CD14-positive monocyte (primary cell): Measurements from ENCODE around the gene OR7G1. TPM values are rescaled to one million over a fixed set of nuclear protein-coding genes. Genes with fewer than 3 reads are reported as not detected.

Experiments used
- DNase-seq, 3 donors: peaks; one replicate each; pipeline ENCODE4 v3.0.0-alpha.2; 2011 to 2022
- H2AFZ ChIP-seq: 2 replicates; pipeline ENCODE4 v1.6.0; 2012; ENCODE audit warnings: mild to moderate bottlenecking, low read depth, low read length, inconsistent platforms; ENCODE audit not compliant: insufficient read depth, poor library complexity, severe bottlenecking
- H3K27ac ChIP-seq, 2 donors: 1 replicate in 1 of 2; 2 replicates in 1 of 2; pipeline ENCODE4 v1.5.1; 2012 to 2013; ENCODE audit warnings: low read length in 2 of 2, control low read depth in 1 of 2, inconsistent platforms in 1 of 2, low read depth in 1 of 2, mild to moderate bottlenecking in 1 of 2
- H3K27me3 ChIP-seq, 2 donors: one replicate each; pipeline versions ENCODE4 v1.6.0 to v1.6.1; 2011 to 2013; ENCODE audit warnings: low read length in 2 of 2; ENCODE audit not compliant: control insufficient read depth in 2 of 2, insufficient read depth in 2 of 2
- H3K36me3 ChIP-seq, 2 donors: replicated peaks in 1 of 2; 1 replicate in 1 of 2; 2 replicates in 1 of 2; pipeline versions ENCODE4 v1.5.1 to v1.6.1; 2012 to 2013; ENCODE audit warnings: low read length in 2 of 2, control low read depth in 1 of 2, inconsistent platforms in 1 of 2, mild to moderate bottlenecking in 1 of 2; ENCODE audit not compliant: insufficient read depth in 2 of 2, control insufficient read depth in 1 of 2
- H3K4me1 ChIP-seq, 2 donors: 1 replicate in 1 of 2; 2 replicates in 1 of 2; pipeline versions ENCODE4 v1.5.1 to v1.6.1; 2012 to 2013; ENCODE audit warnings: low read length in 2 of 2, control low read depth in 1 of 2, inconsistent platforms in 1 of 2, mild to moderate bottlenecking in 1 of 2, moderate library complexity in 1 of 2; ENCODE audit not compliant: insufficient read depth in 2 of 2, control insufficient read depth in 1 of 2
- H3K4me2 ChIP-seq: replicated peaks from 2 replicates; pipeline ENCODE3; 2012; ENCODE audit warnings: low read length, moderate library complexity, mild to moderate bottlenecking; ENCODE audit not compliant: poor library complexity, severe bottlenecking; ENCODE audit errors: extremely low read depth
- H3K4me3 ChIP-seq, 3 experiments: fragments of 200-600 bp in 1 of 3; sonication (generic) in 1 of 3; replicated peaks in 1 of 3; 1 replicate in 2 of 3; 2 replicates in 1 of 3; pipeline ENCODE4 v1.5.1; 2011 to 2013; ENCODE audit warnings: low read length in 3 of 3, mild to moderate bottlenecking in 3 of 3, control low read depth in 2 of 3, low read depth in 2 of 3, inconsistent platforms in 1 of 3, moderate library complexity in 1 of 3
- H3K79me2 ChIP-seq: 2 replicates; pipeline ENCODE4 v1.6.0; 2012; ENCODE audit warnings: mild to moderate bottlenecking, control low read depth, inconsistent platforms, low read length, moderate library complexity; ENCODE audit not compliant: insufficient read depth
- H3K9ac ChIP-seq: 2 replicates; pipeline ENCODE4 v1.6.0; 2017; ENCODE audit warnings: low read length, mild to moderate bottlenecking; ENCODE audit not compliant: insufficient read depth, poor library complexity, severe bottlenecking
- H3K9me3 ChIP-seq, 2 donors: replicated peaks in 1 of 2; 1 replicate in 1 of 2; 2 replicates in 1 of 2; pipeline versions ENCODE4 v1.5.1 to v1.6.1; 2012 to 2013; ENCODE audit warnings: low read length in 2 of 2, control low read depth in 1 of 2; ENCODE audit not compliant: control insufficient read depth in 1 of 2, insufficient read depth in 1 of 2
- H4K20me1 ChIP-seq: 2 replicates; pipeline ENCODE4 v1.6.0; 2012; ENCODE audit warnings: mild to moderate bottlenecking, low read length, control low read depth, moderate library complexity; ENCODE audit not compliant: insufficient read depth
- H3K27ac Mint-ChIP-seq, 7 donors: one replicate each; pipeline ENCODE4 v1.8.0; 2020; ENCODE audit warnings: mild to moderate bottlenecking in 7 of 7, mixed read lengths in 7 of 7, moderate library complexity in 6 of 7, inconsistent platforms in 2 of 7
- H3K27me3 Mint-ChIP-seq, 3 donors: one replicate each; pipeline ENCODE4 v1.8.0; 2021 to 2022; ENCODE audit warnings: low read depth in 3 of 3, mild to moderate bottlenecking in 3 of 3, mixed read lengths in 3 of 3, moderate library complexity in 3 of 3, inconsistent platforms in 1 of 3
- H3K36me3 Mint-ChIP-seq, 2 donors: one replicate each; pipeline ENCODE4 v1.8.0; 2020; ENCODE audit warnings: mixed read lengths in 2 of 2, inconsistent platforms in 1 of 2, mild to moderate bottlenecking in 1 of 2
- H3K4me1 Mint-ChIP-seq: one replicate; pipeline ENCODE4 v1.8.0; 2020; ENCODE audit warnings: mild to moderate bottlenecking, mixed read lengths
- H3K4me3 Mint-ChIP-seq, 2 donors: one replicate each; pipeline ENCODE4 v1.8.0; 2020; ENCODE audit warnings: mild to moderate bottlenecking in 2 of 2, mixed read lengths in 2 of 2, moderate library complexity in 1 of 2
- H3K9me3 Mint-ChIP-seq, 7 donors: one replicate each; pipeline ENCODE4 v1.8.0; 2020 to 2022; ENCODE audit warnings: mixed read lengths in 7 of 7, mild to moderate bottlenecking in 6 of 7, moderate library complexity in 6 of 7, inconsistent platforms in 2 of 7
- WGBS: methylation state at CpG from one replicate; pipeline ENCODE4 v1.1.5; 2013; ENCODE audit warnings: missing lambda C conversion rate; ENCODE audit not compliant: insufficient coverage; 5-methylcytosine and 5-hydroxymethylcytosine counted together
- intact Hi-C, 2 donors: fragments of 100-400 bp; cut with micrococcal nuclease; formaldehyde crosslinking; loops; one replicate each; pipeline versions ENCODE4 v1.15.0 to v1.15.1; 2023
- polyA minus RNA-seq: library from RNA; depleted of rRNA, polyadenylated mRNA; stranded (reverse); fragments of >200 nt; gene quantifications from 2 replicates; pipeline ENCODE4 v1.2.3, GENCODE V29; 2012
- polyA plus RNA-seq, 3 donors: library from polyadenylated mRNA; depleted of rRNA in 1 of 3; unstranded in 2 of 3; stranded (reverse) in 1 of 3; fragments of 300-500 nt in 2 of 3; fragments of >200 nt in 1 of 3; fragmentation: Illumina TruSeq in 2 of 3; gene quantifications; 1 replicate in 2 of 3; 2 replicates in 1 of 3; pipeline ENCODE4 v1.2.3, GENCODE V29; 2012 to 2021
- total RNA-seq, 12 experiments: library from RNA in 1 of 12; stranded (reverse) in 1 of 12; fragments of 120-200 nt in 1 of 12; gene quantifications; one replicate each; pipeline ENCODE4 v1.2.4 and lab custom pipeline; 2013 to 2026; ENCODE audit warnings: mixed read lengths in 6 of 12, inconsistent platforms in 1 of 12
- TF ChIP-seq, protein P1 (sequence below): fragments of 200-600 bp; IDR thresholded peaks from one replicate; pipeline ENCODE4 v1.8.0; 2022; ENCODE audit warnings: antibody characterized with exemption, mild to moderate bottlenecking

OR7G1 gene, protein sequence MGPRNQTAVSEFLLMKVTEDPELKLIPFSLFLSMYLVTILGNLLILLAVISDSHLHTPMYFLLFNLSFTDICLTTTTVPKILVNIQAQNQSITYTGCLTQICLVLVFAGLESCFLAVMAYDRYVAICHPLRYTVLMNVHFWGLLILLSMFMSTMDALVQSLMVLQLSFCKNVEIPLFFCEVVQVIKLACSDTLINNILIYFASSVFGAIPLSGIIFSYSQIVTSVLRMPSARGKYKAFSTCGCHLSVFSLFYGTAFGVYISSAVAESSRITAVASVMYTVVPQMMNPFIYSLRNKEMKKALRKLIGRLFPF
- total RNA-seq (2013), result not detected
- polyA plus RNA-seq (not detected), polyA minus RNA-seq (not detected in 2 replicates), total RNA-seq (lab: John Stamatoyannopoulos, UW) (0 to 0.12 (median 0) reads per million in 11 experiments)

DNA sequence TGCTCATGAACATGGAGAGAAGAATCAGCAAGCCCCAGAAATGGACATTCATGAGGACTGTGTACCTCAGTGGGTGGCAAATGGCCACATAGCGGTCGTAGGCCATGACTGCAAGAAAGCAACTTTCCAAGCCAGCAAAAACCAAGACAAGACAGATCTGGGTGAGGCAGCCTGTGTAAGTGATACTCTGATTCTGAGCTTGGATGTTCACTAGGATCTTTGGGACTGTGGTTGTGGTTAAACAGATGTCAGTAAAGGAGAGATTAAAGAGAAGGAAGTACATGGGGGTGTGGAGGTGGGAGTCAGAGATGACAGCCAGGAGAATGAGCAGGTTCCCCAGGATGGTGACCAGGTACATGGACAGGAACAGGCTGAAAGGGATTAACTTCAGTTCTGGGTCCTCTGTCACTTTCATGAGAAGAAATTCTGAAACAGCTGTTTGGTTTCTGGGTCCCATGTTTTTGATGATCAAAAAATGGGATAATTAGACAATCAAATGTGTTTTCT, at the start of gene OR7G1:
TSS of gene OR7G1 (minus strand) at position 457 of the 507 bp plus-strand sequence. CDS start at position 457, 0 bp downstream.
- Histone ChIP-seq H3K9ac (no peak within 1 kb of the TSS), H2AFZ (no peak within 1 kb of the TSS), H3K4me3 (no peak within 1 kb of the TSS), H3K36me3 (no peaks in the 10 kb centered on the region), H3K27ac (no peak within 1 kb of the TSS), H3K4me2 (no peak within 1 kb of the TSS), H3K4me1 (no peaks in the 10 kb centered on the region), H3K27me3 (no peaks in the 10 kb centered on the region), H3K9me3 (no peaks in the 10 kb centered on the region), H3K79me2 (no peaks in the 10 kb centered on the region), H4K20me1 (no peaks in the 10 kb centered on the region)
- Mint-ChIP-seq H3K27ac (no peak within 1 kb of the TSS), H3K36me3 (no peaks in the 10 kb centered on the region), H3K4me1 (no peaks in the 10 kb centered on the region), H3K9me3 (peaks cover 0 to 2% (median 0%) of the 10 kb centered on the region in 7 donors), H3K4me3 (no peak within 1 kb of the TSS), H3K27me3 (peaks cover 7 to 22% (median 11%) of the 10 kb centered on the region in 3 donors)
- intact Hi-C loops, result no loop called here
- no peak for DNase-seq
- 100% methylated on average over 2 of the region's 2 CpGs for WGBS
- TF ChIP-seq, protein P1, sequence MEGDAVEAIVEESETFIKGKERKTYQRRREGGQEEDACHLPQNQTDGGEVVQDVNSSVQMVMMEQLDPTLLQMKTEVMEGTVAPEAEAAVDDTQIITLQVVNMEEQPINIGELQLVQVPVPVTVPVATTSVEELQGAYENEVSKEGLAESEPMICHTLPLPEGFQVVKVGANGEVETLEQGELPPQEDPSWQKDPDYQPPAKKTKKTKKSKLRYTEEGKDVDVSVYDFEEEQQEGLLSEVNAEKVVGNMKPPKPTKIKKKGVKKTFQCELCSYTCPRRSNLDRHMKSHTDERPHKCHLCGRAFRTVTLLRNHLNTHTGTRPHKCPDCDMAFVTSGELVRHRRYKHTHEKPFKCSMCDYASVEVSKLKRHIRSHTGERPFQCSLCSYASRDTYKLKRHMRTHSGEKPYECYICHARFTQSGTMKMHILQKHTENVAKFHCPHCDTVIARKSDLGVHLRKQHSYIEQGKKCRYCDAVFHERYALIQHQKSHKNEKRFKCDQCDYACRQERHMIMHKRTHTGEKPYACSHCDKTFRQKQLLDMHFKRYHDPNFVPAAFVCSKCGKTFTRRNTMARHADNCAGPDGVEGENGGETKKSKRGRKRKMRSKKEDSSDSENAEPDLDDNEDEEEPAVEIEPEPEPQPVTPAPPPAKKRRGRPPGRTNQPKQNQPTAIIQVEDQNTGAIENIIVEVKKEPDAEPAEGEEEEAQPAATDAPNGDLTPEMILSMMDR, result no peak

DNA sequence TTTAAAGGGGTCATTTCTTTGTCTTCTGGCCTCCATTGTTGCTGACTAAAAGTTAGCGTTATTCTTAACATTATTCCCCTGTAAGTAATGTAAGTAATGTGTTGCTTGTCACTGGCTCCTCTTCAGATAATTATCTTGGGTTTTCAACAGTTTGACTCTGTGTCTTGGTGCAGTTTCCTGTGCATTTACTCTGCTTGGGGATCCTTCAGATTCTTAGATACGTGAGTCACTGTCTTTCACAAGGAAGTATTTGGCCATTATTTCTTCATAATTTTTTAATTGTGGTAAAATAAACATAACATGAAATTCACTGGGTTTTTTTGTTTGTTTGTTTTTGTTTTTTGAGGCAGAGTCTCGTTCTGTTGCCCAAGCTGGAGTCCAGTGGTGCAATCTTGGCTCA, 49.7 kb upstream of the OR7G1 start:
- intact Hi-C loops, result no loop called here
- Histone ChIP-seq H4K20me1 (no peaks in the 10 kb centered on the region), H3K27me3 (no peaks in the 10 kb centered on the region), H3K27ac (no peak overlapping the region), H2AFZ (no peak overlapping the region), H3K36me3 (peaks cover 22 to 38% of the 10 kb centered on the region in 2 donors), H3K79me2 (no peaks in the 10 kb centered on the region), H3K4me1 (peaks cover 2 to 13% of the 10 kb centered on the region in 2 donors), H3K9ac (no peak overlapping the region), H3K4me3 (no peak overlapping the region), H3K4me2 (no peak overlapping the region), H3K9me3 (peaks cover 27 to 30% of the 10 kb centered on the region in 2 donors)
- H3K9me3 Mint-ChIP-seq, result peaks cover 18 to 32% (median 25%) of the 10 kb centered on the region in 7 donors
- H3K4me3 Mint-ChIP-seq, result no peak overlapping the region
- H3K36me3 Mint-ChIP-seq, result peaks cover 58 to 70% of the 10 kb centered on the region in 2 donors
- TF ChIP-seq, protein P1, result no peak
- WGBS, result no CpG with 5 or more reads among the region's 3 CpGs
- peaks cover 0 to 1% (median 1%) of the 10 kb centered on the region in 3 donors for H3K27me3 Mint-ChIP-seq
- DNase-seq, result no peak
- no peaks in the 10 kb centered on the region for H3K4me1 Mint-ChIP-seq
- no peak overlapping the region for H3K27ac Mint-ChIP-seq
